ENCODE measurements around the gene EIF2B1. TPM values are rescaled to one million over a fixed set of nuclear protein-coding genes. Genes with fewer than 3 reads are reported as not detected.

Gene EIF2B1
- 100 to 1,000 TPM in 4 of 9 donors, 10 to 100 TPM in 5; 46.6 to 171 (median 68.9) TPM for total RNA-seq
- polyA plus RNA-seq = 10 to 100 TPM; 36.2 to 54.0 (median 37.3) TPM
- long read RNA-seq, donor 1, transcript EIF2B1-201 (9 exons, 2,477 nt) = major isoform, 19 of 23 reads
- long read RNA-seq, donor 1, partial matches to known transcripts = 0 of 23 reads
- long read RNA-seq, donor 1, other reads (novel, unspliced or antisense) = 0 of 23 reads
- long read RNA-seq, donor 2, transcript EIF2B1-201 (9 exons, 2,477 nt) = major isoform, 7 of 19 reads
- long read RNA-seq, donor 2, partial matches to known transcripts = 8 of 19 reads
- long read RNA-seq, donor 2, other reads (novel, unspliced or antisense) = 0 of 19 reads
- long read RNA-seq, donor 3, transcript EIF2B1-201 (9 exons, 2,477 nt) = major isoform, 13 of 22 reads
- long read RNA-seq, donor 3, partial matches to known transcripts = 6 of 22 reads
- long read RNA-seq, donor 3, other reads (novel, unspliced or antisense) = 0 of 22 reads
- long read RNA-seq, donor 4, transcript EIF2B1-201 (9 exons, 2,477 nt) = major isoform, 53 of 59 reads
- long read RNA-seq, donor 4, partial matches to known transcripts = 0 of 59 reads
- long read RNA-seq, donor 4, other reads (novel, unspliced or antisense) = 6 of 59 reads
- long read RNA-seq, donor 5, transcript EIF2B1-201 (9 exons, 2,477 nt) = major isoform, 126 of 139 reads
- long read RNA-seq, donor 5, partial matches to known transcripts = 2 of 139 reads
- long read RNA-seq, donor 5, other reads (novel, unspliced or antisense) = 11 of 139 reads
- long read RNA-seq, donor 6, transcript EIF2B1-201 (9 exons, 2,477 nt) = major isoform, 24 of 35 reads
- long read RNA-seq, donor 6, partial matches to known transcripts = 1 of 35 reads
- long read RNA-seq, donor 6, other reads (novel, unspliced or antisense) = 7 of 35 reads
- long read RNA-seq, donor 7, transcript EIF2B1-201 (9 exons, 2,477 nt) = major isoform, 9 of 15 reads
- long read RNA-seq, donor 7, partial matches to known transcripts = 0 of 15 reads
- long read RNA-seq, donor 7, other reads (novel, unspliced or antisense) = 0 of 15 reads
- long read RNA-seq, donor 8, transcript EIF2B1-201 (9 exons, 2,477 nt) = major isoform, 17 of 25 reads
- long read RNA-seq, donor 8, partial matches to known transcripts = 5 of 25 reads
- long read RNA-seq, donor 8, other reads (novel, unspliced or antisense) = 0 of 25 reads
- long read RNA-seq, donor 9, transcript EIF2B1-201 (9 exons, 2,477 nt) = major isoform, 10 of 12 reads
- long read RNA-seq, donor 9, partial matches to known transcripts = 0 of 12 reads
- long read RNA-seq, donor 9, other reads (novel, unspliced or antisense) = 0 of 12 reads
- long read RNA-seq, donor 10, transcript EIF2B1-201 (9 exons, 2,477 nt) = major isoform, 13 of 14 reads
- long read RNA-seq, donor 10, partial matches to known transcripts = 0 of 14 reads
- long read RNA-seq, donor 10, other reads (novel, unspliced or antisense) = 0 of 14 reads

- H3K9me3 ChIP-seq (replicated peaks in 1 of 3) = no peaks in the 10 kb centered on the region
- intact Hi-C loops (cut with DNase I) = no loop called here
- H3K36me3 ChIP-seq (replicated peaks in 1 of 2) = peaks cover 0 to 33% of the 10 kb centered on the region in 2 donors
- H3K27ac ChIP-seq = peak within 1 kb of the TSS in 4 of 5 donors; percentile 11 to 88 (median 64)
- 0 to 1% (median 0%) methylated on average over 11 to 52 of the region's 52 CpGs for WGBS, 4 donors
- no peaks in the 10 kb centered on the region for H3K27me3 ChIP-seq
- peak within 1 kb of the TSS; percentile 28 to 88 (median 74) for H3K4me3 ChIP-seq
- peak; percentile 94 to 99 (median 97) for DNase-seq
- H3K4me1 ChIP-seq (replicated peaks in 1 of 2) = peaks cover 8 to 16% of the 10 kb centered on the region in 2 donors
- peak in 1 of 6 experiments; percentile 9 for TF ChIP-seq CTCF (IDR thresholded peaks at IDR 0.05)
- TF ChIP-seq POLR2A (IDR thresholded peaks at IDR 0.05) = peak; percentile 63 to 85
Measured at GRCh38 chr12:123633379-123634141, at the start of gene EIF2B1, which contains the start of gene GTF2H3. TSS of gene EIF2B1 (minus strand) at chr12:123633686. CDS start at chr12:123633557, 129 bp downstream. TSS of gene GTF2H3 (plus strand) at chr12:123633829. CDS start at chr12:123633860, 31 bp downstream.

DNA sequence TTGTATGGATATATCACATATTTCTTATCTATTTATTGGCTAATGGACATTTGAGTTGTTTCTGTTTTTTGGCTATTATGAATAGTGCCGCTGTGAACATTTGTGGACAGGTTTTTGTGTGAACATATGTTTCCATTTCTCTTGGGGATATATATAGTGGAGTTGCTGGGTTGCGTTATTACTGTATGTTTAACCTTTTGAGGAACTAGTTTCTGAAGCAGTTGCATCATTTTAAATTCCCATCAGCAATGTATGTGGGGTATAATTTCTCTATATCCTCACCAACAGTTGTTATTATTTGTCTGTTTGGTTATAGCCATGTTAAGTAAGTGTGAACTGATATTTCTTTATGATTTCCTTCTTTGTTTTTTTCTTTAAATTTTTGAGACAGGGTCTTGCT, 48.1 kb upstream of the EIF2B1 start:
- Histone ChIP-seq H3K27ac (no peak overlapping the region), H3K27me3 (no peaks in the 10 kb centered on the region), H3K4me3 (no peak overlapping the region), H3K4me1 (replicated peaks in 1 of 2) (no peaks in the 10 kb centered on the region), H3K36me3 (replicated peaks in 1 of 2) (peaks cover 0 to 12% of the 10 kb centered on the region in 2 donors), H3K9me3 (replicated peaks in 1 of 3) (no peaks in the 10 kb centered on the region)
- no peak for DNase-seq
- TF ChIP-seq POLR2A (IDR thresholded peaks at IDR 0.05) (no peak), CTCF (IDR thresholded peaks at IDR 0.05) (no peak)
- WGBS, 4 donors = 82 to 86% (median 83%) methylated on average over 2 of the region's 2 CpGs
- intact Hi-C loops (cut with DNase I) = no loop called here

- no peak overlapping the region for H3K27ac ChIP-seq
- H3K4me3 ChIP-seq = no peak overlapping the region
- H3K9me3 ChIP-seq (replicated peaks in 1 of 3) = no peaks in the 10 kb centered on the region
- intact Hi-C loops (cut with DNase I) = no loop called here
- H3K4me1 ChIP-seq (replicated peaks in 1 of 2) = no peaks in the 10 kb centered on the region
- peaks cover 0 to 13% of the 10 kb centered on the region in 2 donors for H3K36me3 ChIP-seq (replicated peaks in 1 of 2)
- 96 to 98% (median 97%) methylated on average over 10 of the region's 10 CpGs for WGBS, 4 donors
- H3K27me3 ChIP-seq = no peaks in the 10 kb centered on the region
- TF ChIP-seq CTCF (IDR thresholded peaks at IDR 0.05) (no peak), POLR2A (IDR thresholded peaks at IDR 0.05) (no peak)
- DNase-seq = no peak
Measured at GRCh38 chr12:123678981-123679380, 45.5 kb upstream of the EIF2B1 start.
